Hepatic stellate cell (primary cell): ENCODE results near the gene SECTM1.
A peak's percentile ranks its signal among the peaks of the same experiment; 100 is the strongest.

Source experiments
- DNase-seq: peaks from one replicate; pipeline ENCODE4 v3.0.0; 2011; ENCODE audit warnings: low spot score

Gene SECTM1

DNA sequence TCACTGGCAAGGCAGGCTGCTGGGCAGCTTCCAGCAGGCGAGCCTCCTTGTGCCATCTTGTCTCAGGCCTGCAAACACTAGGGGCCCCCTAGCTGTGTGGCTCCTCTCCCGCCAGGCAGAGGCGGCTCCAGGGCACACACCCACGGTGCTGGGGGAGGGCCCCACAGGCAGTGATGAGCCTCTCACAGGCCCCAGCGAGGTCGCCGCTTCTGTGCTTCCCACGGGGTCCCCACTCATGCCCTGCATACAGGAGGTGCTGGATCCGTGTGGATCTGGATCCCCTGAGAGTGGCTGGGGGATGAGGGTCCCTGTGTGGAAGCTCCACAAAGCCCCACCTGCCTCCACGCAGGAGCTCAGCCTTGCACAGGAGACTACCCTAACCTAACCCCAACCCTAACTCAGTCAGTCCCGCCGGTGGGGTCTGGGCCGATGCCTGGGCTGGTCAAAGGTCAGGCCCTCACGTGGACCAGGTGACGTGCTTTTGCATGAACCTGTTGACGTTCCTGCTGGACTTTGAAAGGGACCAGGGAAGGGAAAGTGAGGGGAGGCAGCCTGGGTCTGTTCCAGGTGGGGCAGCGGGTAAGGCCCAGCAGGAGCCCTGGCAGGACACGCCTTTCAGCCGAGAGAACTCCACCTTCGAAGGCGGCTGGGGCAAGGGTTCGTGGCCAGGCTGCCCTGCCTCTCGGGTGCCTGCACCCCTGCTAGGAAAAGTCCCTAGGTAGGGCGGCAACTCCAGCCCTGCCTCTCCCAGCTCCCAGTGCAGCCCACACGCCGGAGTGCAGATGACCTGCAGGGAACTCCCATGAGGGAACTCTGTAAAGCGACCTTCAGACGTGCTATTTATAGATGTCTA, 5.2 kb downstream of the SECTM1 start:
- no peak for DNase-seq

DNA sequence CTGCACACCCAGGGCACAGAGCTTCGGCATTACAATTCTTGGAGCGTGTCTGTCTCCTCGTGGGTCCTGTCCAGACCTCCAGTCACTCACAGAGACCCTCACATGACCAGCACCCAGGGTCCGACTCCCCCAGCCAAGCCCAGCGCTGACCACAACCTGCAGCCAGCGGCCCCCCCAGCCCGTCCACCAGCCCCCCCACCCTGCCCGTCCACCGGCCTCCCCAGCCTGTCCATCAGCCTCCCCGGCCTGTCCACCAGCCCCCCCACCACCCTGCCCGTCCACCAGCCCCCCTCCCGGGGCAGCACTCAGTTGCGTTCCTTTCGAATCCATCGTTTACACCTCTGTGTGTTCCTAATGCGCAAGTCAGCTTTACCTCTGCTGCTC, 5.8 kb downstream of the SECTM1 start:
- DNase-seq: no peak

DNA sequence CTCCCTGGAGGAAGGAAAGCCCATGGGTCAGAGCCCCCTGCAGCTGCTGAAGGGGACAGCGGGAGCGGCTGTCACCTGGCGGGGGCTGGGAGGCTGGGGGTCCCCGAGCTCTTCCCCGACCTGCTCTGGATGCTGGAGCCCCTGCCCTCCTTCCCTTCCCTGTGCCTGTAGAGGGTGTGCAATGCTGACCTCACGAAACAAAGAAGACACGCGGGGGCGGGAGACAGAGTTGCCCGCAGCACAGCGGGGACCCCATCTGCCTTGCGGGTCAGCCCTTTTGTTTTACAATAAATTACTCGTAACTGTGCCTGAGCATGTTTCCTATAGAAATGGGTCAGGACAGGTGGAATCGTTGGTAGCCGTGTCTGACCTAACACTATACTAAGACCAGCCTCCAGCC, 6.3 kb downstream of the SECTM1 start:
- no peak for DNase-seq

DNA sequence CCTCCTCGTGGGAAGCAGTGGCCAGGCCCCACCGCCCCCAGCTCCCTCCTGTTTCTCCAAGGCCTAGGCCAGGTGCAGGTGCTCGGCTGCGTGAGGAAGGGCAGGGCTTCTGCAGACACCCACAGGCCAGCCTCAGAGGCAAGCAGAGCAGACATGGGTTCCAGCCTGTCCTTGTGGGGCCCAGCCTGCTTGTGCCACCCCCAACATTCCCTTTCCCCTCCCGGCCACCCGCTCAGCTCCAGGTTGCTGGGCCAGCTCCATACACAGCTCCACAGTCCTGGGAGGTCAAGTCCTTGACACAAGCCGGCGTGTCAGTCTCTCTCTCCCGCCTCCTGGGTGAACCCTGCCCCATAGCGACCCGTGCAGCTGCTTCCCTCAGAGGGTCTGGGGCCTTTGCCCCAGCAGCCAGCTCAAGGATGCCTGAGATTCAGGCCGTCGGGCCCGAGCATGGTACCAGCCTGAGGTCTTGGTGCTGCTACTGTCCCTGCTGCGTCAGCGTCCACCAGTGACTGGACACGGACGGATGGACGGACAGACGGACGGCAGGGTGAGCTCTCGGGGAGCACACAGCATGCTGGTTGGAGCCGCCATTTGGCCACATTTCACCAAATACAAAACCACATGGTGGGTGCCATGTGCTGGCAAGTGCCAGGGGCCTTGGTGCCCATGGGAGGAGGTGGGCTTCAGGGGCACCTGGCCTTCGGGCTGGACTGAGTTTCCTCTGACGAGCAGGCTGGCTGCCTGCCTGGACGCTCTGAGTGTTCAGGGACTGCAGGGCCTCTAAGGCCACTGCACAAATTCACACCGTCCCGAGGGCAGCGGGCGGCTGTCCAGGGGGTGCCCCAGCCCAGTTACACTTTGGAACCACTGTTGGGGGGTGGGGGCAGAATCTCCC, 8.0 kb downstream of the SECTM1 start:
- no peak for DNase-seq

DNA sequence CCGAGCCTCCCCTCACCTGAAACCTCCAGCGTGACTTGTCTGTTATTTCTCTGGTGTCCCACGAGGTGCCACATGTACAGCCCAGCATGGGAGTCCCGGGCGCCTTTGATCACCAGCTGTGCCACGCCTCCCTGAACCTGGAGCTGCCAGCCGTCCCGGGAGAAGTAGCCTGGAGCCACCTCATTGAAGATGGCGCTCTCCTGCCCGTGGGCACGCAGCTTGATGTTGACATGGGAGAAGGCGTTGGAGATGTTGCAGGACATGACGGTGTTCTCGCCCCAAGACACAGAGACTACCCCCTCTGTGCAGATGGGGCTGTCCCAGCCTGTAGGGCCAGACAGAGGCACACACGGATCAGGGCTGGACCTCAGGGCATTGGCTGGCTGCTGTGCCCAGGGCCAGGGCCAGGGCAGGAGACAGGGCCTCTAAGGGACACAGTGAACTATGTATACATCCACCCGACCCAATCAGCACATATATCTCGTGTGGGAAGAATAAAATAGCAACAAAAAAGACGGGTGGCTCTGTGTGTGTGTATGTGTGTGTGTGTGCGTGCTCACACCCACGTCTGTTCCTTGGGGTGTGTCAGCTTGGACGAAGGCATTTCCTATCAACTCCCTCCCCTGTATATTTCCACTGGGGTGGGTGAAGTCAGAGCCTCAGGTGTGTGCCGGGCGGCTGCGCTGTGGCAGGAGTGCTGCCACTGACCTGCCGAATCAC, 8.8 kb downstream of the SECTM1 start:
- DNase-seq: no peak

DNA sequence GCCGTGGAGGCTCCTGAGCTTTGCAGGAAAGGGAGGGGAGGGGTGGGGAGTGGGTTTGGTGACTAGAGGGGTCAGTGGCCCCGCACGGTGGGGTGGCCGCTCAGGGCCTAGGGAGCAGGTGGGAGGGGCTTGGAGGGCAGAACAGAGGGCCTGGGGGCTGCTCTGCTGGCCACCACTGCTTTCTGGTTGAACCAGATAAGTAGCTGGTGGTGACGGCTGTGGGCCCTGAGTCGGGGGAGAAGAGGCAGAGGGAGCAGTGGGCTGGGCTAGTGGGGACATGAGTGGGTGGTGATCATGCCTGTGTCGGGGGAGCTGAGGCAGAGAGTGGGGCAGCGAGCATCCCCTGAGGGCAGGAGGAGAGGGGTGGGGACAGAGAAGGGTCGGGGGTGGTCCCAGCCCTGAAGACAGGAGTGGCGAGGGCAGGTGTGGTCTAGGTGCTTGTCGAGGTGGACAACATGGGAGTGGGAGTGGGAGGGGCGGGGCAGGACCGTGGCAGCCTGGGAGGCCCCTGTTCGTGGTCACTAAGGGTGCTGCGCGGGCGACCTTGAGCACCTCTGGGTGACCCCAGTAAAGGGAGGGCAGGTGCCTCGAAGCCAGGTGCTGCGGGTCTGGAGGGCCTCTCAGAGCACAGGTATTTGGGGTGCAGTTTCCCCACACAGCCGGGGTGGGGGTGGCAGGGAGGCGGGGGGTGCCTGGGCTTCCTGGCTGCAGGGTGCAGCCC, 9.9 kb downstream of the SECTM1 start:
- no peak for DNase-seq

DNA sequence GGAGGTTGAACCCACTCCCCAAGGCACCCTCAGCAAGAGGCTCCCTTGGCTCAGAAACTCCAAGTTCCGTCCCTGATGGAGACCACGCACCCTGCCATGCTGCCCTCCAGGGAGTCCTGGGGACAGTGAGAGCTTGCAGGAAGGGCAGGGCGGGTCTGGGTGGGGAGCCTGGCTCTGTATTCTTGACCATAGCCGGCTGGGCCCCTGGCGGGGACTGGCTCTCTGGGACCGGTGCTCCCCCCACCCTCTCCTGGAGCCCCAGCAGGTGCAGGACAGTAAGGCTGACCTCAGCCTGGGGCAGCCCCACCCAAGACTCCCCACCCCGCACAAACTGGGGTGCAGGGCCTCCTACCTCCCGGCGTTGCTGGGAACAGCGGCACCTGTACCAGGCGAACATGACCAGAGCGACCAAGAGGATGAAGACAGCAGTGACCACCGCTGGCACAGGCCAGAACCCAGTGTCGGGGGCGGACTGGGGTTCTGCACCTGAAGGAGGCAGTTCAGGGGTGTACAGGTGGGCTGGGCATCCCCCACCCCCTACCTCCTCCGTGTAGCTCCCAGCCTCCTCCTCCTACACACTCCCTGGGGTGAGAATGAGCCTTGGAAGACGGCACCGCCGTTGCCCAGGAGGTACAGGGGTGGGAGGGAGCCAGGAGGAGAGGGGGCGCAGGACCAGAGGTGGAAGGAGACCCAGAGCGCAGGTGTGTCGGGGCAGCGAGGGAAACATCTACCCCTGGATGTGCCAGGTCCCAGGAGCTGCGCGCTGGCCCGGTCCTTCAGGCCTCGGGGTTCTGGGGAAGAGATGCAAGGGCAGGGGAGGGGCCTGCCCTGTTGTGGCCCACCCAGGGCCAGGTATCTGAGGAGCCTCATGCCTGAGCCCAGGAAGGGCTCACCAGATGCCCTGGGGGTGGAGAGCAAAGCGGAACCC, 10.8 kb downstream of the SECTM1 start:
- DNase-seq: no peak

DNA sequence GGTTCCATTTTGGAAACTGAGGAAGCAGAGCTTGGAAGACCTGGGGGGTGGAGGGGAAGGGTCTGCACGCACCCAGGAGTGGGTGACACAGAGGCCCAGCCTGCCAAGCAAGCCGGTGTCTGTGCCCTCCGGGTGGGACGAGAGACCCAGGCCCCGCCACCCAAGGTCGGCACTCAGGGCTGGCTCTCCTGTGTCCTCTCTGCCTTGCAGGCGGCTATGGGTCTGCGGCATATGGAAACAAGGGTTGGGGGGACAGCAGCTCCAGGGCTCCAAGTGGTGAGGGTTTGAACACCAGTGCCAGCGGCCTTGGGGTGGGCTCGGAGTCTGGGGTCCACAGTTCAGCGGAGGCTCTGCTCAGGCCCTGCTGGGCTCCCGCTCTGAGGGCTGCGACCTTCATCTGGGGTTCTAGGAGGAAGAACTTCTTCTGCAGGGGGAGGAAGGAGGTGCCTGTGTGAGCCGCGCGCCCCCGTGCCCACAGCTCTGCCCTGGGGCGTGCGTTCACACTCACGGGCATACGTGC, 11.6 kb downstream of the SECTM1 start:
- DNase-seq: no peak

DNA sequence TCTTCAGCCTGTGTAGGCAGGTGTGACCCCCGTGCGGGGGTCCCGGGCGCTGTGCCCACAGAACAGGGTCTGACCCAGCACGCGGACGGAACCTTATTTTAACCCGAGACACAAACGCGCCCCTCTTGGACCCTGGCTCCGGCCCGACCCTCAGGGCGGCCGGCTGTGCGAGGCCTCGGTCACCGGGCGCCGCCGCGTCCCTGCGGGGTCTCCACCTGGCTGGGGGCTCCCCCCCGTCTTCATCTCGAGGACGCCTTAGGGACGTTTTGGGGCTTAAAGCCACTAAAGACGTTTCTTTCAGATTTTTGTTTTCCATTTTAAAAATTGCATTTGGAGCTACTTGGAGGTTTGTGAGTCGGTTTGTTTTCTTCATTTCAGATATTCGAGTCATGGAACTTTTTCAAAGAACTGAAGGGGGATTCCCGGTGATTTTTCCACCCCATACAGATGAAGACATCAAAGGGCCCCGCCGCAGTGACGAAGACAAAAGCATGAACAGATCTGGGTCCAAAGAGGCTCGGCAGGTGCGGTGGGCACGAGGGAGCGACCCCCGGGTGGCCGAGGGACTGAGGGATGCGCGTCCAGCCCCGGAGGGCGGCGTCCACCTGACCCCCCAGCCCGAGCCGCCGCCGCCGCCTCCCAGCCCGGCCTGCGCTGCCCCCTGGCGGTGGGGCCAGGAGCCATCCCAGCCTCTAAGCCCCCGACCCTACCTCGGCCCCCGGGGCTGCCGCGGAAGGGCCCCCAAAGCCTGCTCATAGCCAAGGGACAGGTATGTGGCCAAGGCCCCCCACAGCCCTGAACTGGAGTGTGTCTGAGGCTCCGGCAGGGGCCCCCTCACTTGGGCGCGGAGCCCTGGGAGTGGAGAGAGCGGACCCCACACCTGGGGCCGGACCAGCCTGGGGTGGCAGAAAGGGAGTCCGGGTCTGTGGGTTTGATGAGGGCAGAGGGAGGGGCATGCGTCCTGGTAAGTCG, 12.3 kb downstream of the SECTM1 start:
- peak; percentile 58 for DNase-seq

DNA sequence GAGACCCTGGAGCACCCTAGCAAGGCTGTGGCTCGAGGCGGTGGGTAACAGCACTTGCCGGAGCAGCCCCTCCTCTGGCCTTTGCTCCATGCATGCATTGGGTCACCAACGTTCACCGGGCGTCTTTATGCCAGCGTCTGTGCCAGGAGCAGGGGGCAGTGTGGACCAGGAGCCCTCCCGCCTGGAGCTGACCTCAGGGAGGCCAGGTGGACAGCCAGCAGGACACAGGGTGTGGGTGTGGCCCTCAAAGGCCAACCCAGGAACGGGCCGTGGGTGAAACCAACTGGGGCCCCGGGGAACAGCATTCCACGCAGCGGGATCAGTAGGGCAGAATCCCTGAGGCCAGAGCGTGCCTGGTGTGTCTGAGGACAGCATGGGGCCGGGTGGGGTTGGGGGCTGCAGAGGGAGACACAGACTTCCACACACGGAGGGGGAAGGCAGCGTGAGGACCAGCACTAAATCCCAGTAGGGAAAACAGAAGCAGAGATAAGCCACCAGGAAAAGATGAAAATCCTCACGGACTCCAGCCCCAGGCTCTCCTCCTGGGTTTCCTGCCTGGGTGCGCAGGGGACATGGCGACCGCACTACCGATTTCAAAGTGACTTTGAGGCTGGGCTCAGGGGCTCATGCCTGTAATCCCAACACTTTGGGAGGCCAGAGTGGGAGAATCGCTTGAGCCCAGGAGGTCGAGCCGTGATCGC, 13.3 kb downstream of the SECTM1 start:
- DNase-seq: no peak

DNA sequence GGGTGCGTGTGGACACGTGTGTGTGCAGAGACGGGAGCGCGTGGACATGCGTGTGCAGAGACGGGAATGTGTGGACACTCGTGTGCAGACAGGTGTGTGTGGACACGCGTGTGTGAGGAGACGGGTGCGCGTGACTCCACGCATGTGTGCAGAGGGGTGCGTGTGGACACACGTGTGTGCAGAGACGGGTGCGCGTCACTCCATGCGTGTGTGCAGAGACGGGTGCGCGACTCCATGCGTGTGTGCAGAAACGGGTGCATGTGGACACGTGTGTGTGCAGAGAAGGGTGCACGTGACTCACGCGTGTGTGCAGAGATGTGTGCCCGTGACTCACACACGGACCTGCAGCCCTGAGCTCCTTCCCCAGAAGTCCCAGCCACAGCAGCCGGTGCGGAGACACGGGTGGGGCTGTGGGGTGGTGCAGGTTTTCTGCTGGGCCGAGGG, 13.9 kb downstream of the SECTM1 start:
- DNase-seq: no peak

DNA sequence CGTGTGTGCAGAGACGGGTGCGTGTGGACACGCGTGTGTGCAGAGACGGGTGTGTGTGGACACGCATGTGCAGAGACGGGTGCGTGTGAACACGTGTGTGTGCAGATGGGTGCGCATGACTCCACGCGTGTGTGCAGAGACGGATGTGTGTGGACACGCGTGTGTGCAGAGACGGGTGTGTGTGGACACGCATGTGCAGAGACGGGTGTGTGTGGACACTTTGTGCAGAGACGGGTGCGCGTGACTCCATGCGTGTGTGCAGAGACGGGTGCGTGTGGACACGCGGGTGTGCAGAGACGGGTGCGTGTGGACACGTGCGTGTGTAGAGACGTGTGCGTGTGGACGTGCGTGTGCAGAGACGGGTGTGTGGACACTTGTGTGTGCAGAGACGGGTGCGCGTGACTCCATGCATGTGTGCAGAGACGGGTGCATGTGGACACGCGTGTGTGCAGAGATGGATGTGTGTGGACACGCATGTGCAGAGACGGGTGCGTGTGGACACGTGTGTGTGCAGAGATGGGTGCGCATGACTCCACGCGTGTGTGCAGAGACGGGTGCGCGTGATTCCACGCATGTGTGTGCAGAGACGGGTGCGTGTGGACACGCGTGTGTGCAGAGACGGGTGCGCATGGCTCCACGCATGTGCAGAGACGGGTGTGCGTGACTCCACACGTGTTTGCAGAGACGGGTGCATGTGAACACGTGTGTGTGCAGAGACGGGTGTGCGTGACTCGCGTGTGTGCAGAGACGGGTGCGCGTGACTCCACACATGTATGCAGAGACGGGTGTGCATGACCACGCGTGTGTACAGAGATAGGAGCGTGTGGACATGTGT, 14.6 kb downstream of the SECTM1 start:
- no peak for DNase-seq

DNA sequence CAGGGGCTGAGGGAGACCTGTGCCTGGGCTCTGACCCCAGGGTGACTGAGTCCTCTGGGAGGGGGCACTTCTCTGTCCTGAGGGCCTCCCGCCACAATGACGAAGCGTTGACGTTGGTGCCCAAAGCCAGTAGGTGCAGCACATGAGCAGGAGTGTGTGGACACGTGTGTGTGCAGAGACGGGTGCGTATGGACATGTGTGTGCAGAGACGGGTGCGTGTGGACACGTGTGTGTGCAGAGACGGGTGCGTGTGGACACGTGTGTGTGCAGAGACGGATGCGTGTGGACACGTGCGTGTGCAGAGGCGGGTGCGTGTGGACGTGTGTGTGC, 15.4 kb downstream of the SECTM1 start:
- no peak for DNase-seq

DNA sequence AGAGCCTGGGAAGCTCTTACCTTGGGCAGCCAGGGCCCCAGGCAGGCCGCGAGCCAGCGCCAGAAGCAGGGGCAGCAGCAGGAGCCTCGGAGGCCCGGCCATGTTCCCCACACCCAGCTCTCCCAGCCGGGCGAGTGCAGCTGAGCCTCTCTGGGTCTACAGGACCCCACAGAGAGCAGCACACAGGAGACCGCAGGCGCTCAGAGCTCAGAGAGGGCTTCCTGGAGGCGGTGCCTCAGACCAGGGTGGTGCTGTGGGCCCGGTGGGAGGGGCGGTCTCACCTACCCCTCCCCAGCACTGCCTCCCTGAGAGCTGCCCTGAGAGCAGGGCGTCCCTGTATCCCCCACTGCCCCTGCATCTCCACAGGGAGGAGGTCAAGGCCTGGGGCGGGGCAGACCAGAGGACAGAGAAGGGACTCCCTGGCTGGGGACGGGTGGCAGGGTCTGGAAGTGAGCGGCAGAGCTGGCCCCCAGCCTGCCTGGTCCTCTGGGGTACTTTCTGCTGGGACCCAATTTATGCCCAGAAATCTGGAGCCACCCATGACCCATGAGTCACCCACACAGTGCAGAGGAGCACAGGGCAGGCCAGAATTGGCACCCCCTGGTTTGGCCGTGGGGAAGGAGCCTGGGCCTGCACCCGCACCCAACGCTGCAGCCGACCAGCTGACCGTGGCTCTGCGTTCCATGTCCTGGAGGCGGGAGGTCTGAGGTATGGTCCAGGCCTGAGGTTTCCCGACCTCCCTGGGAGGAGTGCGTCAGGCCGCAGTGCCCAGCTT, 16.0 kb downstream of the SECTM1 start, which contains the start of gene CD7:
CD7 (minus strand) TSS at position 215 of the 775 bp plus-strand sequence; CDS start at position 102, 113 bp downstream.
- DNase-seq: no peak

DNA sequence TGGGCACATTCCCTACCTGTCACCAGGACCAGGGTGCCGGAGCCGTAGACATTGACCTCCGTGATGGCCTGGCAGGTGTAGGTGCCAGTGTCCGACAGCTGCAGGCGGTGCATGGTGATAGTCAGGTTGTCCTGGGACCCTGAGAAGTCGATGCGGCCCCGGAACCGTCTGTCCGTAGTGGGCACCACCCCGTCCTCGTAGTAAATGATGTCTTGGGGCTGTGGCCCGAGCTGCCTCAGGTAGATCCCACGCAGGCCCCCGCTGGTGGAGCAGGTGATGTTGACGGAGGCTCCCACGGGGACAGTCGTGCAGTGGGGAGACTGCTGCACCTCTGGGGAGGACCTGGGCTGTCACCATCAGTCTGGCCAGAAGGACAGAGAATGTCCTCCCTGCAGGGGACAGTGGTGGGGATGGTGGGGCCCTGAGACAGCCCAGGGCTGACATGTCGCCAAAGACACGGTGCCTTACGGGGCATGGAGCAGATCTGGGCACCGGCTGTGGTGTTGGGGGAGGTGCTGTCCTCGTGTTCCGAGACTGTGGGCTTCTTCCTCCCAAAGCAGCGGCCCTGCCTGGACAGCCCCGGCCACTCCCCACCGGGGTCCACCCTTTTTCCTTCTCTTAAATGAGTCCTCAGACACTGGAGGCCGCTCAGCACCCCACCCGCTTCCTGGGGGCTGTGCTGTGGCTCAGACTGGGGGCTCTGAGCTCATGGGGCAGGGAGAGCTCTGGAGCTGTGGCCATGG, 16.7 kb downstream of the SECTM1 start:
- DNase-seq: no peak

DNA sequence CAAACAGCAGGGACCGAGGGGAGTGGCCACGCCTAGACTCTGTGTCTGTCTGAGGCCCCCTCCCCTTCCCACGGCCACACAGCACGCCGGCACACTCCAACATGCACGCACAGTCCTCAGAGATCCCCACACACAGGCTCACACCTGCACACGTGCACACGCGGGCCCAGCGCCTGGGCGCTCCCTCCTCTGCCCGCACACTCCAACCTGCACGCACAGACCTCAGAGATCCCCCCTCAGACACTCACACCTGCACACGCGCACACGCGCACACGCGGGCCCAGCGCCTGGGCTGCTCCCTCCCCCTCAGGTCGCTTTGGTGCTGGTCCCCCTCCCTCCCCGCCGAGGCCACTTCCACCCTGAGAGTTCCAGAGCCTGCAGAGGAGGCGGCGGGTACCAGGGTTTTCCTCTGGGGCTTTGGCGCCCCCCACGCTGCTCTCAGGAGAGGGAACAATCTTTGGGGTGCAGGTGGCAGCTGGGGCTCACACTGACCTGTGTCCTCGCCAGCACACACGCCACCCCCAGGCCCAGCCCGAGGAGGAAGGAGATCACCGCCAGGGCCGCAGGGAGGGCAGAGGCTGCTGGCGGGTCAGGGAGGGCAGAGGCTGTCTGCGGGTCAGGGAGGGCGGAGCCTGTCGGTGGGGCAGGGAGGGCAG, 17.7 kb downstream of the SECTM1 start:
- no peak for DNase-seq
